Endothelial cell (in vitro differentiated cells): ENCODE measurements around the gene AUTS2. TPM values are rescaled to one million over a fixed set of nuclear protein-coding genes. Genes with fewer than 3 reads are reported as not detected.

Experiments
- DNase-seq: peaks from one replicate; pipeline ENCODE4 v3.0.0; 2021; ENCODE audit warnings: low spot score
- H3K27ac Mint-ChIP-seq: one replicate; pipeline ENCODE4 v1.8.0; 2021; ENCODE audit warnings: mixed read lengths, inconsistent platforms; ENCODE audit not compliant: unreplicated experiment
- H3K27me3 Mint-ChIP-seq: one replicate; pipeline ENCODE4 v1.8.0; 2021; ENCODE audit warnings: mild to moderate bottlenecking, moderate library complexity, mixed read lengths, inconsistent platforms; ENCODE audit not compliant: unreplicated experiment
- H3K36me3 Mint-ChIP-seq: one replicate; pipeline ENCODE4 v1.8.0; 2021; ENCODE audit warnings: mild to moderate bottlenecking, low read depth, mixed read lengths, inconsistent platforms; ENCODE audit not compliant: unreplicated experiment
- H3K4me1 Mint-ChIP-seq: one replicate; pipeline ENCODE4 v1.8.0; 2021; ENCODE audit warnings: mild to moderate bottlenecking, mixed read lengths, inconsistent platforms; ENCODE audit not compliant: unreplicated experiment
- H3K4me3 Mint-ChIP-seq: one replicate; pipeline ENCODE4 v1.8.0; 2021; ENCODE audit warnings: mild to moderate bottlenecking, mixed read lengths, inconsistent platforms; ENCODE audit not compliant: unreplicated experiment
- H3K9me3 Mint-ChIP-seq: one replicate; pipeline ENCODE4 v1.8.0; 2021; ENCODE audit warnings: mixed read lengths, inconsistent platforms; ENCODE audit not compliant: unreplicated experiment
- CTCF ChIP-seq: fragments of 200-600 bp; sonication (generic); IDR thresholded peaks from one replicate; pipeline ENCODE4 v1.5.0; 2021; ENCODE audit warnings: antibody characterized with exemption; ENCODE audit not compliant: unreplicated experiment
- total RNA-seq: library from RNA; stranded (reverse); fragmentation: NEBNext Ultra II Directional; extraction: Animal tissue kit (Norgen Biotek cat#: 25700); gene quantifications from one replicate; pipeline ENCODE4 v1.2.1, GENCODE V29; 2021; ENCODE audit not compliant: unreplicated experiment

AUTS2 gene
- total RNA-seq, 1 donor from 2014 or later = 103 TPM

- Mint-ChIP-seq H3K9me3 (no peaks in the 10 kb centered on the region), H3K36me3 (peaks cover 53% of the 10 kb centered on the region), H3K27me3 (no peaks in the 10 kb centered on the region), H3K4me1 (peaks cover 13% of the 10 kb centered on the region), H3K27ac (no peak overlapping the region), H3K4me3 (no peak overlapping the region)
- no peak for DNase-seq
- TF ChIP-seq CTCF = no peak
Measured at GRCh38 chr7:70778585-70778984, 1180.3 kb downstream of the AUTS2 start.

- Mint-ChIP-seq H3K27me3 (no peaks in the 10 kb centered on the region), H3K4me1 (peaks cover 6% of the 10 kb centered on the region), H3K9me3 (no peaks in the 10 kb centered on the region), H3K4me3 (peak overlapping the region; percentile 14), H3K36me3 (peaks cover 53% of the 10 kb centered on the region), H3K27ac (no peak overlapping the region)
- TF ChIP-seq CTCF = no peak
- no peak for DNase-seq
Measured at GRCh38 chr7:70779321-70779720, 1181.0 kb downstream of the AUTS2 start.

GRCh38 chr7:70781922-70782311 is 1183.6 kb downstream of the AUTS2 start:
- Mint-ChIP-seq H3K4me3 (no peak overlapping the region), H3K27me3 (peaks cover 2% of the 10 kb centered on the region)

GRCh38 chr7:70782796-70783195 is 1184.5 kb downstream of the AUTS2 start:
- Mint-ChIP-seq H3K4me1 (peaks cover 7% of the 10 kb centered on the region), H3K9me3 (no peaks in the 10 kb centered on the region), H3K27ac (no peak overlapping the region), H3K36me3 (peaks cover 67% of the 10 kb centered on the region), H3K4me3 (no peak overlapping the region), H3K27me3 (peaks cover 2% of the 10 kb centered on the region)
- no peak for TF ChIP-seq CTCF
- DNase-seq = no peak

More at GRCh38 chr7:70781922-70782311, 1183.6 kb downstream of the AUTS2 start:
- Mint-ChIP-seq H3K4me1 (peaks cover 7% of the 10 kb centered on the region), H3K27ac (no peak overlapping the region), H3K9me3 (no peaks in the 10 kb centered on the region), H3K36me3 (peaks cover 65% of the 10 kb centered on the region)
- no peak for TF ChIP-seq CTCF
- DNase-seq = no peak

DNA sequence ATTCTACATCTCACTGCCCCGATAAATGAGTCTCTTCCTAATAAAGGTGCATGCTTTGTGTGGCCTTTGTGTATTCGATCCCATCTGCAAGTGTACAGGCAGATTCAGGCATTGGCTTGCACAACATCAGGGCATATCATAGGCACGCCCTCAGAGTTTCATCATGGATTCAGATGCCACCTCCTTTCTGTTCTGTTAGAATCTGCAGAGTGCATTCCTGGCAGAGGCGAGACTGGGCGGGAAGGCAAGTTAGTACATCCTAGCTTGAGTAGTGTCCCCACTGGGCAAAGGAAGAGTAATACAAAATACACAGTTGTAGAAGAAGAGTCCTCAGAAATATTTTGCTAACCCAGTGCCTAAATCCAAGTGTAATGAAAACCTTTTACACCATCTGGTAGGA is 1187.2 kb downstream of the AUTS2 start:
- no peak overlapping the region for H3K4me3 Mint-ChIP-seq
- no peak overlapping the region for H3K27ac Mint-ChIP-seq
- peaks cover 7% of the 10 kb centered on the region for H3K4me1 Mint-ChIP-seq
- no peaks in the 10 kb centered on the region for H3K9me3 Mint-ChIP-seq
- peaks cover 2% of the 10 kb centered on the region for H3K27me3 Mint-ChIP-seq
- peaks cover 64% of the 10 kb centered on the region for H3K36me3 Mint-ChIP-seq
- no peak for TF ChIP-seq CTCF
- no peak for DNase-seq
